ENCODE results near the gene PDLIM4.
A peak's percentile ranks its signal among the peaks of the same experiment; 100 is the strongest.

The PDLIM4 gene

GRCh38 chr5:132303589-132303988, 46.1 kb downstream of the PDLIM4 start:
- H3K4me1 Mint-ChIP-seq = peaks cover 7% of the 10 kb centered on the region
- no peak overlapping the region for H3K4me3 Mint-ChIP-seq
- H3K9me3 Mint-ChIP-seq = peaks cover 25% of the 10 kb centered on the region
- peaks cover 7% of the 10 kb centered on the region for H3K36me3 Mint-ChIP-seq (ENCODE audit: low read depth)
- DNase-seq = no peak
- no peaks in the 10 kb centered on the region for H3K27me3 Mint-ChIP-seq (ENCODE audit: low read depth, poor library complexity)
- TF ChIP-seq, protein P1, sequence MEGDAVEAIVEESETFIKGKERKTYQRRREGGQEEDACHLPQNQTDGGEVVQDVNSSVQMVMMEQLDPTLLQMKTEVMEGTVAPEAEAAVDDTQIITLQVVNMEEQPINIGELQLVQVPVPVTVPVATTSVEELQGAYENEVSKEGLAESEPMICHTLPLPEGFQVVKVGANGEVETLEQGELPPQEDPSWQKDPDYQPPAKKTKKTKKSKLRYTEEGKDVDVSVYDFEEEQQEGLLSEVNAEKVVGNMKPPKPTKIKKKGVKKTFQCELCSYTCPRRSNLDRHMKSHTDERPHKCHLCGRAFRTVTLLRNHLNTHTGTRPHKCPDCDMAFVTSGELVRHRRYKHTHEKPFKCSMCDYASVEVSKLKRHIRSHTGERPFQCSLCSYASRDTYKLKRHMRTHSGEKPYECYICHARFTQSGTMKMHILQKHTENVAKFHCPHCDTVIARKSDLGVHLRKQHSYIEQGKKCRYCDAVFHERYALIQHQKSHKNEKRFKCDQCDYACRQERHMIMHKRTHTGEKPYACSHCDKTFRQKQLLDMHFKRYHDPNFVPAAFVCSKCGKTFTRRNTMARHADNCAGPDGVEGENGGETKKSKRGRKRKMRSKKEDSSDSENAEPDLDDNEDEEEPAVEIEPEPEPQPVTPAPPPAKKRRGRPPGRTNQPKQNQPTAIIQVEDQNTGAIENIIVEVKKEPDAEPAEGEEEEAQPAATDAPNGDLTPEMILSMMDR (IDR thresholded peaks at IDR 0.05) = no peak
- no peak overlapping the region for H3K27ac Mint-ChIP-seq

GRCh38 chr5:132305420-132305819, 47.9 kb downstream of the PDLIM4 start:
- Mint-ChIP-seq H3K27me3 (ENCODE audit: low read depth, poor library complexity) (no peaks in the 10 kb centered on the region), H3K9me3 (peaks cover 25% of the 10 kb centered on the region), H3K4me3 (no peak overlapping the region), H3K36me3 (ENCODE audit: low read depth) (peaks cover 7% of the 10 kb centered on the region), H3K4me1 (peaks cover 12% of the 10 kb centered on the region), H3K27ac (no peak overlapping the region)
- TF ChIP-seq, protein P1 (IDR thresholded peaks at IDR 0.05) = no peak
- DNase-seq = no peak

- peaks cover 22% of the 10 kb centered on the region for H3K9me3 Mint-ChIP-seq
- H3K36me3 Mint-ChIP-seq (ENCODE audit: low read depth) = peaks cover 7% of the 10 kb centered on the region
- H3K27me3 Mint-ChIP-seq (ENCODE audit: low read depth, poor library complexity) = peaks cover 2% of the 10 kb centered on the region
- H3K4me3 Mint-ChIP-seq = no peak overlapping the region
- DNase-seq = no peak
- TF ChIP-seq, protein P1 (IDR thresholded peaks at IDR 0.05) = no peak
- peaks cover 32% of the 10 kb centered on the region for H3K4me1 Mint-ChIP-seq
- H3K27ac Mint-ChIP-seq = no peak overlapping the region
Observed at GRCh38 chr5:132308701-132309100, 51.2 kb downstream of the PDLIM4 start.

DNA sequence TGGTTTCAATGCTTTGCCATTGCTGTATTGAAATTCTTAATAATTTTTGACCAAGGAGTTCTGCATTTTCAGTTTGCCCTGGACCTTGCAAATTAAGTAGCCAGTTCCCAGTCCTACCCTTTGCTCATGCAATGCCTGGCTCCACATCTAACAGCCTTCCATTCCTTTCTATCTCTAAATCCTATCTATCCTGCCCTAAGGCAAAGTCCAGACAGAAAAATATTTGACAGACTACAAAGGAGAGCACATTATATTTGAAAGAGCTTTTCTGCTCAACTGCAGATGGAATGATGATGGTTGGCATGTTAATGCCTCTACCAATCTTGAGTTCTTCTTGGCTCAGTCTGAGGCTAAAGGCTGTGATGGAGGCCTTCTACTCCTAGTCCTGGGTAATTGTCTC, 52.2 kb downstream of the PDLIM4 start:
- peaks cover 2% of the 10 kb centered on the region for H3K27me3 Mint-ChIP-seq (ENCODE audit: low read depth, poor library complexity)
- H3K27ac Mint-ChIP-seq = no peak overlapping the region
- DNase-seq = no peak
- H3K9me3 Mint-ChIP-seq = peaks cover 12% of the 10 kb centered on the region
- TF ChIP-seq, protein P1 (IDR thresholded peaks at IDR 0.05) = no peak
- H3K36me3 Mint-ChIP-seq (ENCODE audit: low read depth) = peaks cover 7% of the 10 kb centered on the region
- H3K4me3 Mint-ChIP-seq = no peak overlapping the region
- H3K4me1 Mint-ChIP-seq = peaks cover 37% of the 10 kb centered on the region

GRCh38 chr5:132310141-132310834, 52.8 kb downstream of the PDLIM4 start:
- TF ChIP-seq, protein P1 (IDR thresholded peaks at IDR 0.05) = no peak
- H3K27me3 Mint-ChIP-seq (ENCODE audit: low read depth, poor library complexity) = peaks cover 2% of the 10 kb centered on the region
- peak; percentile 13 for DNase-seq
- H3K9me3 Mint-ChIP-seq = peaks cover 6% of the 10 kb centered on the region
- peaks cover 37% of the 10 kb centered on the region for H3K4me1 Mint-ChIP-seq
- peak overlapping the region; percentile 38 for H3K27ac Mint-ChIP-seq
- no peak overlapping the region for H3K4me3 Mint-ChIP-seq
- peaks cover 3% of the 10 kb centered on the region for H3K36me3 Mint-ChIP-seq (ENCODE audit: low read depth)

DNA sequence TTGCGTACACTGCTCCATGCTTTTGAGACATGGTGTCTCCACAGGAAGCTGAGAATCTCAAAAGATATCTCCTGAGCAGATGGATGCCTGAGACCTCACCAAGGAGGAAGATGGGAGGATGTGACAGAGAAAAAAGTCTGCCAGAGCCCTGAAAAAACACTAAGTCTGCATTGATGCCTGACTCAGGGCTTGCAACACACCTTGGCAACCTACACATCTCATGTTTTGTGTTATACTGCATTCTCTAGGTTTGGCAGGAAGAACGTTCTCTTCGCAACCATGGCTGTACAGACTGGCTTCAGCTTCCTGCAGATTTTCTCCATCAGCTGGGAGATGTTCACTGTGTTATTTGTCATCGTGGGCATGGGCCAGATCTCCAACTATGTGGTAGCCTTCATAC, 55.9 kb downstream of the PDLIM4 start:
- peaks cover 2% of the 10 kb centered on the region for H3K27me3 Mint-ChIP-seq (ENCODE audit: low read depth, poor library complexity)
- H3K4me1 Mint-ChIP-seq = peaks cover 34% of the 10 kb centered on the region
- TF ChIP-seq, protein P1 (IDR thresholded peaks at IDR 0.05) = no peak
- H3K27ac Mint-ChIP-seq = no peak overlapping the region
- no peaks in the 10 kb centered on the region for H3K36me3 Mint-ChIP-seq (ENCODE audit: low read depth)
- H3K9me3 Mint-ChIP-seq = no peaks in the 10 kb centered on the region
- DNase-seq = no peak
- H3K4me3 Mint-ChIP-seq = no peak overlapping the region

Data from nephron progenitor cell (in vitro differentiated cells).